MCF 10A (cell line): ENCODE results near the gene MUTYH. TPM values are rescaled to one million over a fixed set of nuclear protein-coding genes. Genes with fewer than 3 reads are reported as not detected.

Experiments used
- BruUV-seq: library from RNA; stranded (reverse); fragments of 400-500 nt; replicated peaks from 2 replicates; lab custom pipeline; 2021; lab: Mats Ljungman, UMichigan
- CTCF ChIA-PET: fragments of 300-600 bp; sonication (Branson Sonifier 250); formaldehyde crosslinking; extraction: SDS; loops from one replicate; lab custom pipeline; 2021; ENCODE audit warnings: antibody characterized with exemption, inconsistent platforms; lab: Yijun Ruan, JAX
- POLR2A ChIA-PET: fragments of 300-600, 350-650 bp; sonication (Branson Sonifier 250); formaldehyde crosslinking; extraction: SDS; loops from one replicate; lab custom pipeline; 2020; ENCODE audit warnings: antibody characterized with exemption, inconsistent platforms; lab: Yijun Ruan, JAX
- DNase-seq: peaks from one replicate; pipeline ENCODE4 v3.0.0-alpha.2; 2018; ENCODE audit not compliant: unreplicated experiment
- H3K27ac Mint-ChIP-seq: one replicate; pipeline ENCODE4 v1.8.0; 2022; ENCODE audit warnings: mild to moderate bottlenecking, low read depth, mixed read lengths; ENCODE audit not compliant: unreplicated experiment
- H3K27me3 Mint-ChIP-seq: one replicate; pipeline ENCODE4 v1.8.0; 2022; ENCODE audit warnings: mixed read lengths; ENCODE audit not compliant: insufficient read depth, unreplicated experiment
- H3K36me3 Mint-ChIP-seq: one replicate; pipeline ENCODE4 v1.8.0; 2022; ENCODE audit warnings: mild to moderate bottlenecking, moderate library complexity, mixed read lengths; ENCODE audit not compliant: insufficient read depth, unreplicated experiment
- H3K4me1 Mint-ChIP-seq: one replicate; pipeline ENCODE4 v1.8.0; 2022; ENCODE audit warnings: mixed read lengths; ENCODE audit not compliant: insufficient read depth, unreplicated experiment
- H3K4me3 Mint-ChIP-seq: one replicate; pipeline ENCODE4 v1.8.0; 2022; ENCODE audit warnings: mild to moderate bottlenecking, moderate library complexity, mixed read lengths; ENCODE audit not compliant: unreplicated experiment
- H3K9me3 Mint-ChIP-seq: one replicate; pipeline ENCODE4 v1.8.0; 2022; ENCODE audit warnings: mixed read lengths; ENCODE audit not compliant: unreplicated experiment
- intact Hi-C: fragments of 100-400 bp; cut with micrococcal nuclease; formaldehyde crosslinking; loops from 2 replicates; pipeline ENCODE4 v1.14.1; 2022
- total RNA-seq: library from RNA; stranded (reverse); gene quantifications from 2 replicates; pipeline ENCODE4 v1.2.3, GENCODE V29; 2022
- TF ChIP-seq, protein P1 (sequence below): fragments of 200-600 bp; IDR thresholded peaks from one replicate; pipeline ENCODE4 v1.8.0; 2022; ENCODE audit warnings: antibody characterized with exemption, mild to moderate bottlenecking; ENCODE audit not compliant: unreplicated experiment

Gene MUTYH
- total RNA-seq, 1 experiment from 2014 or later = 31.3 TPM

- Mint-ChIP-seq H3K4me3 (no peak overlapping the region), H3K36me3 (no peaks in the 10 kb centered on the region), H3K9me3 (no peaks in the 10 kb centered on the region), H3K4me1 (peaks cover 20% of the 10 kb centered on the region), H3K27me3 (no peaks in the 10 kb centered on the region), H3K27ac (no peak overlapping the region)
- no peak for DNase-seq
- intact Hi-C loops = no loop called here
- no TSS peak for BruUV-seq
- TF ChIP-seq, protein P1, sequence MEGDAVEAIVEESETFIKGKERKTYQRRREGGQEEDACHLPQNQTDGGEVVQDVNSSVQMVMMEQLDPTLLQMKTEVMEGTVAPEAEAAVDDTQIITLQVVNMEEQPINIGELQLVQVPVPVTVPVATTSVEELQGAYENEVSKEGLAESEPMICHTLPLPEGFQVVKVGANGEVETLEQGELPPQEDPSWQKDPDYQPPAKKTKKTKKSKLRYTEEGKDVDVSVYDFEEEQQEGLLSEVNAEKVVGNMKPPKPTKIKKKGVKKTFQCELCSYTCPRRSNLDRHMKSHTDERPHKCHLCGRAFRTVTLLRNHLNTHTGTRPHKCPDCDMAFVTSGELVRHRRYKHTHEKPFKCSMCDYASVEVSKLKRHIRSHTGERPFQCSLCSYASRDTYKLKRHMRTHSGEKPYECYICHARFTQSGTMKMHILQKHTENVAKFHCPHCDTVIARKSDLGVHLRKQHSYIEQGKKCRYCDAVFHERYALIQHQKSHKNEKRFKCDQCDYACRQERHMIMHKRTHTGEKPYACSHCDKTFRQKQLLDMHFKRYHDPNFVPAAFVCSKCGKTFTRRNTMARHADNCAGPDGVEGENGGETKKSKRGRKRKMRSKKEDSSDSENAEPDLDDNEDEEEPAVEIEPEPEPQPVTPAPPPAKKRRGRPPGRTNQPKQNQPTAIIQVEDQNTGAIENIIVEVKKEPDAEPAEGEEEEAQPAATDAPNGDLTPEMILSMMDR = no peak
- ChIA-PET CTCF (no interaction called here), POLR2A (no interaction called here)
Measured at GRCh38 chr1:45353685-45354084, 13.4 kb upstream of the MUTYH start.

DNA sequence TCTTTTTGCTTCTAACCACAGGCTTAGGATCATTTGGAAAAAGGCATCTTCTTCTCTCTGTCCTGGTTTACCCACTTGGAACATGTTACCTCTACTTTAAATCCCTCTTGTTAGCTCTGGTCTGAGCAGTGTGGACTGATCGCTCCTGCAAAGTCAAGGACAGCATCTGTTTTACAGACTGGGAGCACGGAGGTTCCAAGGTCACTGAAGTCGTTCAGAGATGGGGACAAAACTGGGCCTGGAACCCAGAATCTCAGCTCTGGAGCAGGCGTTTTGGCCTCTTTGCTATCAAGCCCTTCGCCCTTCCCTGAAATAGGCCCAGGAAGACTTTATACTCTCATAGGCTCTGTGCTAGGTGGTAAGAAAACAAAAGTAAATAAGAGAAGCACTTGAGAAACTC is 11.3 kb upstream of the MUTYH start:
- TF ChIP-seq, protein P1 = no peak
- no TSS peak for BruUV-seq
- H3K4me1 Mint-ChIP-seq = peaks cover 32% of the 10 kb centered on the region
- H3K36me3 Mint-ChIP-seq = peaks cover 2% of the 10 kb centered on the region
- no peak overlapping the region for H3K27ac Mint-ChIP-seq
- no peaks in the 10 kb centered on the region for H3K27me3 Mint-ChIP-seq
- H3K4me3 Mint-ChIP-seq = no peak overlapping the region
- POLR2A ChIA-PET = interaction anchor here (1.2 to 5.1 kb wide), 3 partner anchors 11 to 170 kb away, joined by 4 to 115 read pairs (median 21); partner anchors contain the start of genes MUTYH, PRDX1 and TOE1
- intact Hi-C loops = no loop called here
- CTCF ChIA-PET = interaction anchor here (0.8 to 4.2 kb wide), 4 partner anchors 8 to 160 kb away, joined by 3 to 33 read pairs (median 7); no protein-coding TSS in a partner anchor
- H3K9me3 Mint-ChIP-seq = no peaks in the 10 kb centered on the region
- no peak for DNase-seq

- ChIA-PET POLR2A (interaction anchor here (0.6 to 5.1 kb wide), 27 partner anchors 9 to 850 kb away, joined by 3 to 115 read pairs (median 4); partner anchors contain the start of genes CCDC163, GPBP1L1, HECTD3 and MMACHC), CTCF (interaction anchor here (0.6 to 4.7 kb wide), 14 partner anchors 8 to 589 kb away, joined by 3 to 51 read pairs (median 4); partner anchors contain the start of genes MUTYH, TESK2 and TOE1)
- peak overlapping the region; percentile 28 for H3K4me3 Mint-ChIP-seq
- DNase-seq = peak; percentile 83
- H3K27me3 Mint-ChIP-seq = no peaks in the 10 kb centered on the region
- peaks cover 20% of the 10 kb centered on the region for H3K36me3 Mint-ChIP-seq
- H3K4me1 Mint-ChIP-seq = peaks cover 21% of the 10 kb centered on the region
- H3K9me3 Mint-ChIP-seq = no peaks in the 10 kb centered on the region
- TF ChIP-seq, protein P1 = no peak
- H3K27ac Mint-ChIP-seq = peak overlapping the region; percentile 52
- intact Hi-C loops = no loop called here
- no TSS peak for BruUV-seq
Measured at GRCh38 chr1:45348966-45349677, 8.9 kb upstream of the MUTYH start.

GRCh38 chr1:45348609-45348965 is 8.3 kb upstream of the MUTYH start:
- no peak for DNase-seq
- intact Hi-C loops = no loop called here
- Mint-ChIP-seq H3K4me1 (peaks cover 21% of the 10 kb centered on the region), H3K27me3 (no peaks in the 10 kb centered on the region), H3K9me3 (no peaks in the 10 kb centered on the region), H3K27ac (peak overlapping the region; percentile 52), H3K4me3 (peak overlapping the region; percentile 28), H3K36me3 (peaks cover 23% of the 10 kb centered on the region)
- CTCF ChIA-PET = interaction anchor here (0.6 to 4.7 kb wide), 15 partner anchors 9 to 634 kb away, joined by 3 to 51 read pairs (median 5); partner anchors contain the start of genes MUTYH, TESK2 and TOE1
- TF ChIP-seq, protein P1 = no peak
- POLR2A ChIA-PET = interaction anchor here (0.6 to 5.1 kb wide), 25 partner anchors 8 to 618 kb away, joined by 3 to 115 read pairs (median 4); partner anchors contain the start of genes CCDC163, GPBP1L1, HECTD3 and MMACHC
- BruUV-seq = no TSS peak
